Muscle layer of duodenum (tissue), 2 donors: ENCODE measurements around the gene ERBIN.
"Not testable (repeated sequence)": the region's sequence is repeated elsewhere in the genome, so short reads cannot be mapped to it uniquely, and the experiment has no call there.

Source experiments
- H3K27ac ChIP-seq: one replicate; pipeline ENCODE4 v1.7.0; 2013; ENCODE audit warnings: mild to moderate bottlenecking, low read length
- H3K27me3 ChIP-seq: one replicate; pipeline ENCODE4 v1.7.0; 2013; ENCODE audit warnings: low read depth, mild to moderate bottlenecking, control low read depth, low read length
- H3K36me3 ChIP-seq, 2 donors: one replicate each; pipeline ENCODE4 v1.7.0; 2013; ENCODE audit warnings: low read length in 2 of 2, control low read depth in 1 of 2, mild to moderate bottlenecking in 1 of 2; ENCODE audit not compliant: insufficient read depth in 2 of 2, control insufficient read depth in 1 of 2
- H3K4me1 ChIP-seq, 2 donors: one replicate each; pipeline ENCODE4 v1.7.0; 2013; ENCODE audit warnings: low read length in 2 of 2, mild to moderate bottlenecking in 2 of 2, control low read depth in 1 of 2, moderate library complexity in 1 of 2; ENCODE audit not compliant: insufficient read depth in 2 of 2, control insufficient read depth in 1 of 2
- H3K4me3 ChIP-seq, 2 donors: one replicate each; pipeline ENCODE4 v1.7.0; 2013; ENCODE audit warnings: low read length in 2 of 2, low read depth in 1 of 2, mild to moderate bottlenecking in 1 of 2
- H3K9me3 ChIP-seq, 2 donors: one replicate each; pipeline ENCODE4 v1.7.0; 2013; ENCODE audit warnings: low read length in 2 of 2, control low read depth in 1 of 2, mild to moderate bottlenecking in 1 of 2; ENCODE audit not compliant: control insufficient read depth in 1 of 2
- donor health status: healthy.

The ERBIN gene

GRCh38 chr5:65967288-65968066, 41.1 kb downstream of the ERBIN start:
- Histone ChIP-seq H3K27me3 (no peaks in the 10 kb centered on the region), H3K9me3 (no peaks in the 10 kb centered on the region), H3K36me3 (no peaks in the 10 kb centered on the region), H3K4me1 (peaks cover 9 to 51% of the 10 kb centered on the region in 2 donors), H3K4me3 (no peak overlapping the region), H3K27ac (no peak overlapping the region)

GRCh38 chr5:65969539-65970393, 43.4 kb downstream of the ERBIN start:
- H3K9me3 ChIP-seq: no peaks in the 10 kb centered on the region
- peak overlapping the region; percentile 16 to 35 for H3K4me3 ChIP-seq
- H3K27ac ChIP-seq: no peak overlapping the region
- no peaks in the 10 kb centered on the region for H3K36me3 ChIP-seq
- peaks cover 9 to 43% of the 10 kb centered on the region in 2 donors for H3K4me1 ChIP-seq
- no peaks in the 10 kb centered on the region for H3K27me3 ChIP-seq

DNA sequence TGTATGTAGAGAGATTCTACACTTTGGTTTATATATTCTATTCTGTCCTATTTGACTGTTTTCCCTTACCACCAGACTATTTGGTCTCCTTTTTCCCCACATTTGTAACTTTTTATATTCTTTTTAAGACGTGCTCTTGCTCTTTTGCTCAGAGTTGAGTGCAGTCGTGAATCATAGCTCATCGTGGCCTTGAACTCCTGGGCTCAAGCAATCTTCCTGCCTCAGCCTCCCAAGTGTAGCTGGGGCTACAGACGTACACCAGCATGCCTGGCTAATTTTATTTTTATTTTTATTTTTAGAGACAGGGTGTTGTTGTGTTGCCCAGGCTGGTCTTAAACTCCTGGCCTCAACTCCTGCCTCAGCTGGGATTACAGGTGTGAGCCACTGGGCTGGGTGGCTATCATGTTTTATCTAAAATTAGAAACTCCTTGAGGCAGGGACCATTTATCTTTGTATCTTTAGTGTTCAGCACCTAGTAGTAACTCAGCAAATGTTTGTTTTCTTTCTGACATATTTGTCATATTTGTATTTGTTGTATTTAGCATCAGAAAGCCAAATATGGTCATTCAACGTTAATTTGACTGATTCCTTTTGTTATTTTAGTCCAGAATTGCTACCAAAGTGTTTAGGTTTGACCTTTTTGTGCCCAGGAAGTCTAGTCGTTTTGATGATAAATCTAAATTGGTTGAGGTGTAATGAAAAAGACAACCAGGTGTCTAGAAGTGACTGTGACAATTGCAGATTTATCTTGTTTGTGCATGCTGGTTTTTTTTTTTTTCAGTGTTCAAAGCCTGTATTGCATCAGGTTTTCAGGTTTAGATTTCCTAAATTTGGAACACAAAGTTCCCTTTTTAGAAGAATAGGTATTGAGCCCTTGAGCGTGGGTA, 44.3 kb downstream of the ERBIN start:
- H3K27me3 ChIP-seq: no peaks in the 10 kb centered on the region
- H3K9me3 ChIP-seq: no peaks in the 10 kb centered on the region
- no peak overlapping the region for H3K27ac ChIP-seq
- peaks cover 9 to 36% of the 10 kb centered on the region in 2 donors for H3K4me1 ChIP-seq
- no peaks in the 10 kb centered on the region for H3K36me3 ChIP-seq
- H3K4me3 ChIP-seq: no peak overlapping the region

GRCh38 chr5:65971643-65972042, 45.3 kb downstream of the ERBIN start:
- Histone ChIP-seq H3K4me1 (peaks cover 9 to 33% of the 10 kb centered on the region in 2 donors), H3K27me3 (no peaks in the 10 kb centered on the region), H3K4me3 (no peak overlapping the region), H3K36me3 (no peaks in the 10 kb centered on the region), H3K9me3 (no peaks in the 10 kb centered on the region), H3K27ac (no peak overlapping the region)

GRCh38 chr5:65972896-65973295, 46.5 kb downstream of the ERBIN start:
- not testable (repeated sequence) for H3K9me3 ChIP-seq, H3K27me3 ChIP-seq, H3K36me3 ChIP-seq, H3K4me3 ChIP-seq, H3K27ac ChIP-seq
- H3K4me1 ChIP-seq: peaks cover 9 to 25% of the 10 kb centered on the region in 2 donors

DNA sequence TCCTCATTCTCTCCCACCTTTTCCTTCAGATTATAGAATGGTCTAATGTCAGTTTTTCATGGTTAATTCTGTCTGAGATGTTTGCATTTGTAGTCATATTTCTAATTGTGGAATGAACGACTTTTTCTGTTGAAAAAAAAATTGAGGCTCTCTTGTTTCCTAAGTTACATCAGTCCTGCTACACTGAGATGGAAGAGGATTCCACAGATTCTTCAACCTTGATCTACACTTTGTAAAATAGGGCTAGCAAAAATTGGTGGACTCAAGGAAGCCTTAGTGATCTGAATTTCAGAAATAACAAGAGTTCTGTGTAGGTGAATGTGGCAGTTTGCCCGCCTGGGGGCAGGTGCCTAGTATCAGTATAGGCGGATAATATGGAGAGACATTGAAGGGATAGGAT, 51.9 kb downstream of the ERBIN start:
- no peaks in the 10 kb centered on the region for H3K9me3 ChIP-seq
- H3K36me3 ChIP-seq: no peaks in the 10 kb centered on the region
- H3K4me3 ChIP-seq: no peak overlapping the region
- H3K27me3 ChIP-seq: no peaks in the 10 kb centered on the region
- no peaks in the 10 kb centered on the region for H3K4me1 ChIP-seq
- H3K27ac ChIP-seq: no peak overlapping the region

GRCh38 chr5:65981548-65981947, 55.2 kb downstream of the ERBIN start:
- H3K9me3 ChIP-seq: no peaks in the 10 kb centered on the region
- H3K4me1 ChIP-seq: peaks cover 0 to 14% of the 10 kb centered on the region in 2 donors
- no peaks in the 10 kb centered on the region for H3K27me3 ChIP-seq
- H3K4me3 ChIP-seq: no peak overlapping the region
- no peak overlapping the region for H3K27ac ChIP-seq
- no peaks in the 10 kb centered on the region for H3K36me3 ChIP-seq

GRCh38 chr5:65981969-65982619, 55.7 kb downstream of the ERBIN start:
- H3K27me3 ChIP-seq: no peaks in the 10 kb centered on the region
- no peaks in the 10 kb centered on the region for H3K9me3 ChIP-seq
- H3K4me1 ChIP-seq: peaks cover 0 to 14% of the 10 kb centered on the region in 2 donors
- H3K36me3 ChIP-seq: no peaks in the 10 kb centered on the region
- H3K4me3 ChIP-seq: no peak overlapping the region
- no peak overlapping the region for H3K27ac ChIP-seq

DNA sequence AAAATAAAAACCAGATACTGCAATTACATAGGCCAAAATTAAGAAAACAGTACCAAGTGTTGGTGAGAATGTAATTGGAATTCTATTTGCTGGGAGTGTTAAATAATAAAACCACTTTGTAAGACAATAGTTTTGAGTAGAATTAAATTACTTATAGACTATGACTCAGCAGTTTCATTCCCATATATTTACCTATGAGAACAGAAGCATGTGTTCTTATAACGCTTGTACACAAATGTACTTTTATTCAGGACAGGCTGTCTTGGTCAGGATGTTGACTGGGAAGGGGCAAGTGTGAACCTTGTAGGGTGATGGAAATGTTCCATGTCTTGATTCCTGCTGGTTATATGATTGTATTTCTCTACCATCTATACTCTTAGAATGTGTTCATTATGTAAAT, 56.3 kb downstream of the ERBIN start:
- Histone ChIP-seq H3K27ac (no peak overlapping the region), H3K4me1 (peaks cover 0 to 14% of the 10 kb centered on the region in 2 donors), H3K9me3 (no peaks in the 10 kb centered on the region), H3K4me3 (no peak overlapping the region), H3K27me3 (no peaks in the 10 kb centered on the region), H3K36me3 (no peaks in the 10 kb centered on the region)

DNA sequence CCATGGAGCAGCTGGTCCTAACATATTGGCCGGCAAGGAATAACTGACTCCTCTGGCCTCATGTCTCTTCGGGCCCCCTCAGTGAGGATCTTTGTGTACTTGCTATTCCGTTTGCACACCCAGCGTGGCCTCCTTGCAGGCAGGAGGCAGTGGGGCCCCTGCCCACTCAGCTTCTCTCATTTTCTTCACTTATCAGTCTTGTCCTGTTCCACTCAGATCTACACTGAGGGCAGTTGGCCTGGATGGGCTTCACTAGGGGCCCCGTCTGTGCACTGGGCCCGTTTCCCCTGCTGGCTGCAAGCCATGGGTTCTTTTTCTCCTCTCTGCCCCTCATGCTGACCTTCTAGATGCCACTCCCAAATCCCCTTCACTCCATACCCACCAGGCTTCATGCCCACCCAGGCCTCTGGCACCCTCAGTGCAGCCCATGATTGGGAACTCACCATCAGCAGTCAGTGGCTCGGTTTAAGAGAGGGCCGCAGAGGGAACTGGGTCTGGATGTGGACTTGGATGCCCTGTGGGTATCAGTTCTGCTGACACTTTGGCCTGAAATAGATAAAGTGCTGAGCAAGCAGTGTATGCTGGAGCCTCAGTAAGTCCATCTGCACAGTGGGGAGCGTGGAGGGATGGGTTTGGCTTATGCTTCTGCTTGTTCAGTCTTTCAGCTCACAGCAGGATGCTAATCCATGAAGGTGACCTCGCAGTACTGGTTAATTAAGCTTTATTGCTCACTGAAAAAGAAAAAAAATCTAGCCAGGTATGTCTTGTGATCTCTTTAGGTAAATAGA, 57.9 kb downstream of the ERBIN start:
- Histone ChIP-seq H3K4me1 (peaks cover 0 to 14% of the 10 kb centered on the region in 2 donors), H3K4me3 (no peak overlapping the region), H3K36me3 (no peaks in the 10 kb centered on the region), H3K27me3 (no peaks in the 10 kb centered on the region), H3K27ac (no peak overlapping the region), H3K9me3 (no peaks in the 10 kb centered on the region)
